Loucy (cell line): Measurements from ENCODE around the gene HEXIM1.
"Not testable (repeated sequence)": the region's sequence is repeated elsewhere in the genome, so short reads cannot be mapped to it uniquely, and the experiment has no call there.

Experiments
- H2AFZ ChIP-seq: fragments of 200-600 bp; sonication (generic); 2 replicates; pipeline ENCODE4 v1.6.0; 2016; ENCODE audit warnings: antibody characterized with exemption, mild to moderate bottlenecking, low read length, moderate library complexity
- H3F3A ChIP-seq: fragments of 200-600 bp; 2 replicates; pipeline ENCODE4 v1.6.0; 2016; ENCODE audit warnings: antibody characterized with exemption, low read depth, mild to moderate bottlenecking
- H3K27me3 ChIP-seq: fragments of 200-600 bp; sonication (generic); 2 replicates; pipeline ENCODE4 v1.6.1; 2014; ENCODE audit warnings: low read length, mild to moderate bottlenecking; ENCODE audit not compliant: insufficient read depth, poor library complexity, severe bottlenecking
- H3K36me3 ChIP-seq: fragments of 200-600 bp; sonication (generic); 2 replicates; pipeline ENCODE4 v1.6.1; 2016; ENCODE audit warnings: low read length; ENCODE audit not compliant: insufficient read depth
- H3K4me1 ChIP-seq: fragments of 200-600 bp; sonication (generic); 2 replicates; pipeline ENCODE4 v1.5.1; 2014; ENCODE audit warnings: low read length, mild to moderate bottlenecking; ENCODE audit not compliant: insufficient read depth, poor library complexity, severe bottlenecking
- H3K4me2 ChIP-seq: fragments of 200-600 bp; sonication (generic); 2 replicates; pipeline ENCODE4 v1.6.0; 2014; ENCODE audit warnings: antibody characterized with exemption, low read length, low read depth, mild to moderate bottlenecking; ENCODE audit not compliant: poor library complexity, severe bottlenecking
- H3K4me3 ChIP-seq: fragments of 200-600 bp; sonication (generic); 2 replicates; pipeline ENCODE4 v1.5.1; 2014; ENCODE audit warnings: low read length, mild to moderate bottlenecking, mixed read lengths; ENCODE audit not compliant: poor library complexity, severe bottlenecking
- H3K79me2 ChIP-seq: fragments of 200-600 bp; sonication (generic); 2 replicates; pipeline ENCODE4 v1.6.1; 2014; ENCODE audit warnings: low read length; ENCODE audit not compliant: insufficient read depth
- H3K9ac ChIP-seq: fragments of 200-600 bp; sonication (generic); 2 replicates; pipeline ENCODE4 v1.6.0; 2014; ENCODE audit warnings: mild to moderate bottlenecking, low read depth, low read length, moderate library complexity; ENCODE audit not compliant: poor library complexity, severe bottlenecking
- H3K9me2 ChIP-seq: fragments of 200-600 bp; sonication (generic); replicated peaks from 2 replicates; pipeline ENCODE4 v1.6.1; 2016; ENCODE audit warnings: low read depth, low read length, mixed read lengths
- H3K9me3 ChIP-seq: fragments of 200-600 bp; sonication (generic); 2 replicates; pipeline ENCODE4 v1.6.1; 2014; ENCODE audit warnings: mild to moderate bottlenecking, antibody characterized with exemption, low read length, low read depth; ENCODE audit not compliant: insufficient read depth
- H4K20me1 ChIP-seq: fragments of 200-600 bp; sonication (generic); 2 replicates; pipeline ENCODE4 v1.6.0; 2014; ENCODE audit warnings: antibody characterized with exemption, low read length, mild to moderate bottlenecking; ENCODE audit not compliant: insufficient read depth, poor library complexity, severe bottlenecking
- CTCF ChIP-seq: fragments of 200-600 bp; sonication (generic); conservative IDR thresholded peaks from 2 replicates; pipeline ENCODE4 v1.5.1; 2014; ENCODE audit warnings: mild to moderate bottlenecking, antibody characterized with exemption, low read length
- EZH2phosphoT487 ChIP-seq: fragments of 200-600 bp; IDR thresholded peaks from 2 replicates; pipeline ENCODE4 v1.6.1; 2018; ENCODE audit warnings: antibody characterized with exemption, mild to moderate bottlenecking, moderate library complexity, borderline replicate concordance

The HEXIM1 gene

GRCh38 chr17:45123076-45123770 is 25.1 kb upstream of the HEXIM1 start:
- H3K4me2 ChIP-seq, result peak overlapping the region; percentile 73
- no peaks in the 10 kb centered on the region for H3K27me3 ChIP-seq
- H3K4me3 ChIP-seq, result peak overlapping the region; percentile 47
- no peaks in the 10 kb centered on the region for H3K36me3 ChIP-seq
- no peaks in the 10 kb centered on the region for H3K79me2 ChIP-seq
- no peaks in the 10 kb centered on the region for H3K9me2 ChIP-seq
- no peak for TF ChIP-seq EZH2phosphoT487
- TF ChIP-seq CTCF, result no peak
- H3K9me3 ChIP-seq, result no peaks in the 10 kb centered on the region
- no peak overlapping the region for H2AFZ ChIP-seq
- H3K4me1 ChIP-seq, result peaks cover 18% of the 10 kb centered on the region
- H4K20me1 ChIP-seq, result no peaks in the 10 kb centered on the region
- no peaks in the 10 kb centered on the region for H3F3A ChIP-seq
- H3K9ac ChIP-seq, result peak overlapping the region; percentile 50

- Histone ChIP-seq H3K4me2 (peak overlapping the region; percentile 73), H3K27me3 (no peaks in the 10 kb centered on the region), H3K36me3 (no peaks in the 10 kb centered on the region), H2AFZ (peak overlapping the region; percentile 54), H3K9me3 (no peaks in the 10 kb centered on the region), H3F3A (no peaks in the 10 kb centered on the region), H4K20me1 (no peaks in the 10 kb centered on the region), H3K9ac (peak overlapping the region; percentile 65), H3K4me1 (peaks cover 18% of the 10 kb centered on the region), H3K4me3 (peak overlapping the region; percentile 47), H3K9me2 (no peaks in the 10 kb centered on the region), H3K79me2 (no peaks in the 10 kb centered on the region)
- TF ChIP-seq CTCF, result no peak
- no peak for TF ChIP-seq EZH2phosphoT487
Observed at GRCh38 chr17:45123930-45124796, 24.1 kb upstream of the HEXIM1 start.

GRCh38 chr17:45124797-45125122 is 23.5 kb upstream of the HEXIM1 start:
- H3K79me2 ChIP-seq, H3F3A ChIP-seq, H3K36me3 ChIP-seq, H4K20me1 ChIP-seq, H3K27me3 ChIP-seq, H3K9me2 ChIP-seq, H3K9me3 ChIP-seq: not testable (repeated sequence)
- Histone ChIP-seq H3K4me2 (peak overlapping the region; percentile 73), H3K9ac (peak overlapping the region; percentile 65), H3K4me1 (peaks cover 18% of the 10 kb centered on the region), H3K4me3 (peak overlapping the region; percentile 47), H2AFZ (peak overlapping the region; percentile 54)
